ENCODE data around the gene CLDN9. TPM values are rescaled to one million over a fixed set of nuclear protein-coding genes. Genes with fewer than 3 reads are reported as not detected.
A peak's percentile ranks its signal among the peaks of the same experiment; 100 is the strongest.

Gene CLDN9
- total RNA-seq, 4 donors from 2014 or later: 0.40 TPM; not detected in 3

GRCh38 chr16:3058139-3059030 is 45.7 kb downstream of the CLDN9 start:
- no peak for ATAC-seq
- no peak for TF ChIP-seq CTCF (IDR thresholded peaks at IDR 0.05 in 4 of 5, conservative IDR thresholded peaks at IDR 0.05 in 1 of 5)
- TF ChIP-seq POLR2A (IDR thresholded peaks at IDR 0.05): no peak
- H3K4me1 ChIP-seq: peaks cover 28 to 39% of the 10 kb centered on the region in 2 donors
- H3K9me3 ChIP-seq: no peaks in the 10 kb centered on the region
- H3K27me3 ChIP-seq: no peaks in the 10 kb centered on the region
- intact Hi-C loops (cut with DNase I; ENCODE audit: low total_unique reads) (loop anchor here (1.0 to 2.0 kb wide), 4 partner anchors 38 to 108 kb away; partner anchors contain the start of gene TNFRSF12A), in situ Hi-C loops (cut with MboI; ENCODE audit: low sequenced_read_pairs in 4 of 4) (no loop called here)
- peak overlapping the region; percentile 79 to 98 (median 92) for H3K4me3 ChIP-seq
- DNase-seq: no peak
- H3K27ac ChIP-seq: peak overlapping the region; percentile 79 to 85 (median 83)
- no peaks in the 10 kb centered on the region for H3K36me3 ChIP-seq

GRCh38 chr16:3059041-3059722 is 46.5 kb downstream of the CLDN9 start:
- Histone ChIP-seq H3K36me3 (no peaks in the 10 kb centered on the region), H3K4me1 (peaks cover 28 to 39% of the 10 kb centered on the region in 2 donors), H3K9me3 (no peaks in the 10 kb centered on the region), H3K27me3 (no peaks in the 10 kb centered on the region), H3K27ac (peak overlapping the region; percentile 79 to 85 (median 83)), H3K4me3 (peak overlapping the region; percentile 79 to 98 (median 92))
- peak in 1 of 2 donors; percentile 17 for TF ChIP-seq POLR2A (IDR thresholded peaks at IDR 0.05)
- TF ChIP-seq CTCF (IDR thresholded peaks at IDR 0.05 in 4 of 5, conservative IDR thresholded peaks at IDR 0.05 in 1 of 5): peak; percentile 81 to 99 (median 99)
- in situ Hi-C loops (cut with MboI; ENCODE audit: low sequenced_read_pairs in 4 of 4) (no loop called here), intact Hi-C loops (cut with DNase I; ENCODE audit: low total_unique reads) (loop anchor here (1.0 to 2.0 kb wide), 4 partner anchors 38 to 107 kb away; partner anchors contain the start of gene TNFRSF12A)
- ATAC-seq (peak; percentile 83 to 89), DNase-seq (peak; percentile 67 to 82)

- no peaks in the 10 kb centered on the region for H3K9me3 ChIP-seq
- no peaks in the 10 kb centered on the region for H3K36me3 ChIP-seq
- peak overlapping the region; percentile 79 to 85 (median 83) for H3K27ac ChIP-seq
- H3K4me3 ChIP-seq: peak overlapping the region; percentile 79 to 98 (median 92)
- H3K27me3 ChIP-seq: no peaks in the 10 kb centered on the region
- no peak for DNase-seq
- no peak for ATAC-seq
- no peak for TF ChIP-seq CTCF (IDR thresholded peaks at IDR 0.05 in 4 of 5, conservative IDR thresholded peaks at IDR 0.05 in 1 of 5)
- no peak for TF ChIP-seq POLR2A (IDR thresholded peaks at IDR 0.05)
- intact Hi-C loops (cut with DNase I; ENCODE audit: low total_unique reads) (loop anchor here (1.0 to 2.0 kb wide), 4 partner anchors 39 to 107 kb away; partner anchors contain the start of gene TNFRSF12A), in situ Hi-C loops (cut with MboI; ENCODE audit: low sequenced_read_pairs in 4 of 4) (loop anchor here in 3 of 4 donors (5.0 to 10.0 kb wide), 4 partner anchors 65 to 108 kb away; no protein-coding TSS in a partner anchor)
- H3K4me1 ChIP-seq: peaks cover 32 to 43% of the 10 kb centered on the region in 2 donors
These were observed 47.1 kb downstream of the CLDN9 start for GRCh38 chr16:3059723-3060242.

GRCh38 chr16:3060339-3061127 is 47.8 kb downstream of the CLDN9 start:
- H3K27ac ChIP-seq: peak overlapping the region; percentile 79 to 85 (median 83)
- TF ChIP-seq CTCF (IDR thresholded peaks at IDR 0.05 in 4 of 5, conservative IDR thresholded peaks at IDR 0.05 in 1 of 5) (no peak), POLR2A (IDR thresholded peaks at IDR 0.05) (no peak)
- no peak for DNase-seq
- no peaks in the 10 kb centered on the region for H3K27me3 ChIP-seq
- no peaks in the 10 kb centered on the region for H3K9me3 ChIP-seq
- H3K4me3 ChIP-seq: peak overlapping the region in 1 of 4 donors; percentile 18
- intact Hi-C loops (cut with DNase I; ENCODE audit: low total_unique reads): no loop called here
- in situ Hi-C loops (cut with MboI; ENCODE audit: low sequenced_read_pairs in 4 of 4): loop anchor here in 3 of 4 donors (5.0 to 10.0 kb wide), 4 partner anchors 64 to 107 kb away; no protein-coding TSS in a partner anchor
- no peaks in the 10 kb centered on the region for H3K36me3 ChIP-seq
- peak in 1 of 2 donors; percentile 9 for ATAC-seq
- H3K4me1 ChIP-seq: peaks cover 40 to 50% of the 10 kb centered on the region in 2 donors

All from gastrocnemius medialis (tissue), 4 donors.